Right ventricle myocardium superior (tissue), 1 donor: ENCODE data around the gene CELF5. TPM values are rescaled to one million over a fixed set of nuclear protein-coding genes. Genes with fewer than 3 reads are reported as not detected.
"Not testable (repeated sequence)": the region's sequence is repeated elsewhere in the genome, so short reads cannot be mapped to it uniquely, and the experiment has no call there.

Source experiments
- ATAC-seq: fragments of 200-7000 bp; cut with Tn5 transposase; one replicate; pipeline ENCODE4 v1.9.1; 2020; ENCODE audit warnings: mild to moderate bottlenecking; ENCODE audit not compliant: poor library complexity
- DNase-seq: peaks from one replicate; pipeline ENCODE4 v3.0.0-alpha.2; 2020
- intact Hi-C: fragments of 100-400 bp; cut with DNase I; formaldehyde crosslinking; loops from one replicate; pipeline ENCODE4 v1.11.2; 2022
- total RNA-seq: library from RNA; stranded (reverse); fragmentation: NEBNext Ultra II Directional; extraction: Animal tissue kit (Norgen Biotek cat#: 25700); gene quantifications from one replicate; pipeline ENCODE4 v1.2.1, GENCODE V29; 2021
- donor health status: DM: no; HTN: yes; CAD: no; lungs with severe emphysema.

The CELF5 gene
- total RNA-seq, 1 donor from 2014 or later = not detected

DNA sequence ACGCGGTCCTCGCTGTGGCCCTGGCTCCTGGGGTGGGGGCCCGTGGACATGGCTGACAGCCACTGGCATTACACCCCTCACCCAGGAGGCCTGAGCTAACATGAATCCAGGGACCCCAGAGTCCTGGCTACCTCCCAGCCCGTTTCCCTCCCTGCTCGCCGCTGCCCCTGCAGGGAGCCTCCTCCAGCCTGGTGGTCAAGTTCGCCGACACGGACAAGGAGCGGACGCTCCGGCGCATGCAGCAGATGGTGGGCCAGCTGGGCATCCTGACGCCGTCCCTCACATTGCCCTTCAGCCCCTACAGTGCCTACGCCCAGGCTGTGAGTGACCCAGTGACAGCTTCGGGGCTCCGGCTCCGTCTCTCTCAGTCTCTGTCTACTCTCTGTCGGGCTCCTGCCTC is 56.6 kb downstream of the CELF5 start:
- ATAC-seq (no peak), DNase-seq (no peak)
- intact Hi-C loops = no loop called here

DNA sequence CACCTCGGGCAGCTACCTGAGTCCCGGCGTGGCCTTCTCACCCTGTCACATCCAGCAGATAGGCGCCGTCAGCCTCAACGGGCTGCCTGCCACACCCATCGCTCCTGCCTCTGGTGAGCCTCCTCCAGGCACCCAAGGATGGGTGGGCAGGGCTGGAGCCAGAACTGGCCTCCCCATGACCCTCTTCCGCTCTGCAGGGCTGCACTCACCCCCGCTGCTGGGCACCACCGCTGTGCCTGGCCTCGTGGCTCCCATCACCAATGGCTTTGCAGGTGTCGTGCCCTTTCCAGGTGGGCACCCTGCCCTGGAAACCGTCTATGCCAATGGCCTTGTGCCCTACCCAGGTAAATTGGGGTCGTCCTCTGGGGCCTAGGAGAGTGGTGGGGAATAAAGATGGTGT is 57.7 kb downstream of the CELF5 start:
- no peak for ATAC-seq
- intact Hi-C loops = no loop called here
- no peak for DNase-seq

DNA sequence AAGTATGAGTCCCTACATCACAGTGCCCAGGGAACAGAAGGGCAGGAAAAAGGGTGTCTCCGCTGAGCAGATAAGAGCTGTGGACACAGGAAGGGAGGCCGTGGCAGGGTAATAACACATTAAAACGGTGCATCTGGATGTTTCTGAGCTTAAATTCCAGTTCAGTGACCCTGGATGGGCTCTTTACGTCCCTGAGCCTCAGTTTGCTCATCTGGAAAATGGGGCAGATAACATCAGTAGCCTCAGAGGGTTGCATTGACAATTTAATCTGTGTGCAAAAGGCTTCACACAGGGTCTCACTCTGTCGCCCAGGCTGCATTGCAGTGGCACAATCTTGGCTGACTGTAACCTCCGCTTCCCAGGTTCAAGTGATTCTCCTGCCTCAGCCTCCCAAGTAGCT is 58.1 kb downstream of the CELF5 start:
- intact Hi-C loops = no loop called here
- DNase-seq (no peak), ATAC-seq (no peak)

DNA sequence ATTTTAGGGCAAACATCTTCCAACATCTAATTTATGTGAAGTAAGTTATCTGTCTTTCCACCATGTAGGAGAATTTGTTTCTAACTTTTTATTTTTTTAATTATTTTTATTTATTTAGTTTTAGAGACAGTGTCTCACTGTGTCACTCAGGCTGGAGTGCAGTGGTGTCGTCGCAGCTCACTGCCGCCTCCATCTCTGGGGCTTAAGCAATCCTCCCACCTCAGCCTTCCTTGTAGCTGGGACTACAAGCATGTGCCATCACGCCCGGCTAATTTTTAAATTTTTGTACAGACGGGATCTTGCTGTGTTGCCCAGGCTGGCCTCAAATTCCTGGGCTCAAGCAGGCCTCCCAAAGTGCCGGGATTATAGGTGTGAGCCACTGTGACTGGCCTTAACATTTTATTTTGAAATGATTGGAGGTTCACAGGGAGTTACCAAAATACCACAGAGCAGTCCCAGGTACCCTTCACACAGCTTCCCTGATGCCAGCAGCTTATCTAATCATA is 58.8 kb downstream of the CELF5 start:
- intact Hi-C loops = no loop called here
- ATAC-seq (no peak), DNase-seq (no peak)

DNA sequence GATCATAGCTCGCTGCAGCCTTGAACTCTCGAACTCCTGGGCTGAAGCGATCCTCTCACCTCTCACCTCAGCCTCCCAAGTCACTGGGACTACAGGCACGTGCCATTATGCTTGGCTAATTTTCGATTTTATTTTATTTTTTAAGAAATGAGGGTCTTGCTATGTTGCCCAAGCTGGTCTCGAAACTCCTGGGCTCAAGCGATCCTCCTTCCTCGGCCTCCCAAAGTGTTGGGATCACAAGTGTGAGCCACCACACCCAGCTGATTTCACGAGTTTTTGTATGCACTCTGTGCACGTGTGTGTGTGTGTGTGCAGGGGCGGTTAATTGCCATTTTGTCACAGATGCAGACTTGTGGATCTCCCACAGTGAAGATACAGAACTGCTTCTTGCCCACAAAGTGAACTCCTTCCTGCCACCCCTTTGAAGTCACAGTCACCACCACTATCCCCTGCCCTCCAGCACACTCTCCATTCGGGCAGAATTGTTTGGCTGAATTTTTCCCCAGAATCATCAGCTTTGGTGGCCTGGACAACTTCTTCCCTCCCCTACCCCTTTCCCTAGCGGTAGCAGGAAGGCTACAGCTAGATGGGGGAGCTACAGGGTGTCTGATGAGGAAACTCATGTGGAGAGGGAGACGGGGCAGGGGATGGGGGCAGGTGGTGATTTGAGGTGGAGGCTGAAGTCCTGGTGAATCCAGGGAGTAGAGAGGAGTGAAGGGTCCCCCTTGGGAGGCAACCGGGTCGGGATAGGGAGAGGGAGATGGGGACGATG is 59.6 kb downstream of the CELF5 start:
- ATAC-seq = no peak
- intact Hi-C loops = no loop called here
- no peak for DNase-seq

DNA sequence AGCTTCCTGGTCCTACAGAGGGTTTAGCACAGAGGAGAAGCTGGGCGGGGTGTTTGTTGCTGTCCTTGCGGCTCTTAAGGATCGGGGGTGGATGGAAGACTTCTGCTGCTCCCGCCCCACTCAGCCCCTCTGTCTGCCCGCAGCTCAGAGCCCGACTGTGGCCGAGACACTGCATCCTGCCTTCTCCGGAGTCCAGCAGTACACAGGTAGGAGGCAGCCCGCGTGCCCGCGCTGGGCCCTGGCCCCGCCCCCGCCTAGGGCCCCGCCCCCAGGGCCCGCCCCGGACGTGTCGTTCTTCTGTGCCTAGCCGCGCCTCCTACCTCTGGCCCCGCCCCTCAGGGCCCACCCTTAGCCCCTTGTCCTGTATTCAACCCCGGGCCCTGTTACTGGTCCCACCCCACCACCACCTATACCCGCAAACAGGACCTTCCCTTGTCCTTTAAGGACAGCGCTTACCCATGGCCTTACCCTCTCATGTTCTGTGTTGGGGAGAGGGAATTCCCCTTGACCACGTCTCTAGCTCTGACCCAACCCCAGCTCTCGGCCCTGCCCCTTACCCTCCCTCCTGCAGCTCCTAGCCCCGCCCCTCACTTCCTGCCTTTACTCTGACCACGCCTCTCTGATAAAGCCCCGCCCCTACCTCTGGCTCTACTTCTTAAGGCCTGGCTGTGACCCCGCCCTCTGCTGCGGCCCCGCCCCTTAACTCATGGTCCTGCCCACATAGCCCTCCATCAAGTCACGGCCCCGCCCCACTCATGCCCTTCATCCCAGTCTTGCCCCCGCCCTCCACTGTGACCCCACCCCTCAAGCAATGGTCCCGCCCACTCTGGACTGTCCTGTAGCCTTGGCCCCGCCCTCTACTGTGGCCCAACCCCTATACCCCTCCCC is 60.5 kb downstream of the CELF5 start:
- DNase-seq (peak; percentile 46), ATAC-seq (peak; percentile 56)
- intact Hi-C loops = no loop called here

DNA sequence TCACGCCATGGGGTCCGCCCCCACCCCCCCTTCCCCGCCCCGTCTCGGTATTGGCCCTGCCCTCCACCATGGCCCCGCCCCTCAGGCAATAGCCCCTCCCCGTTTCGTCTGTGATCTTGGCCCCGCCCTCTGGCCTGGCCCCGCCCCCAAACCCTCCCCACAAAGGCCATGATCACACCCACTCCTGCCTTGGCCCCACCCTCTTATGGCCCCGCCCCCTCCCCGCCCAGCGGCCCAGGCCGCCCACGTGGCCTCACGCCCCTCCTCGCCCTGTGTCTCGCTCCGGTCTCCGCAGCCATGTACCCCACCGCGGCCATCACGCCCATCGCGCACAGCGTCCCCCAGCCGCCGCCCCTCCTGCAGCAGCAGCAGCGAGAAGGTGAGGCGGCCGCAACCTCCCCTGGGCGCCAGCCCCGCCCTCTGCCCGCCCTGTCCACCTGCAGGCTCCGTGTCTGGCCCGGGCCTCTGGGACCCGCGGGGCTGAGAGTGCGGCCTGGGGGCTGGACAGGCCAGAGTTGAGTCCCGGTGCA is 61.3 kb downstream of the CELF5 start:
- DNase-seq = no peak

DNA sequence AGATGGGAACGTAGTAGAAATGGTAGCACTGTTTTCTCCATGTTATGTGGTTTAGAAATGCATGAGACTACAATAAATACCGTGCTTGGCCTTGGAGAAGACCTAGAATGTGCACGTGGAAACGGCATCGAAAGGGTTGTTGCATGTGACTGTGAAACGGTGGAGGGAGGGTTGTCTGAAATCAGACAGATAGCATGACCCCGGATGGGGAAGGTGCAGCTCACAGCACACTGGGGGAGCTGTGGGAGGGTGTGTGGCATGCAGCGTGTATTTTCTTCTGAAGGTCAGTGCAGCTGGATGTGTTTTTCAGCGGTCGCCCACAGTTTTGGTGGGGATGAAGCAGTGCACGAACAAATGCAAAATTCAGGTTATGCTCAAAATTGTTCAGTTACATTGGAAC is 63.4 kb downstream of the CELF5 start:
- DNase-seq (no peak), ATAC-seq (no peak)
- intact Hi-C loops = no loop called here

More for the DNA sequence above, 61.3 kb downstream of the CELF5 start:
- intact Hi-C loops = no loop called here
- peak; percentile 38 for ATAC-seq

DNA sequence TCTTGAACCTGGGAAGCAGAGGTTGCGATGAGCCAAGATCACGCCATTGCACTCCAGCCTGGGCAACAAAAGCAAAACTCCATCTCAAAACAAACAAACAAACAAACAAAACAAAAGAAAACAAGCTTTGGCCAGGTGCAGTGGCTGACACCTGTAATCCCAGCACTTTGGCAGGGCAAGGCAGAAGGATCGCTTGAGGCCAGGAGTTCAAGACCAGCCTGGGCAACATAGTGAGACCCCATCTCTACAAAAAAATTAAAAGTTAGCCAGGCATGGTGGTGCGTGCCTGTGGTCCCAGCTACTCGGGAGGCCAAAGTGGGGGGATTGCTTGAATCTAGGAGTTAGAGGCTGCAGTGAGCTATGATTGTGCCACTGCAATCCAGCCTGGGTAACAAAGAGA is 64.0 kb downstream of the CELF5 start:
- ATAC-seq, DNase-seq, intact Hi-C loops: not testable (repeated sequence)

DNA sequence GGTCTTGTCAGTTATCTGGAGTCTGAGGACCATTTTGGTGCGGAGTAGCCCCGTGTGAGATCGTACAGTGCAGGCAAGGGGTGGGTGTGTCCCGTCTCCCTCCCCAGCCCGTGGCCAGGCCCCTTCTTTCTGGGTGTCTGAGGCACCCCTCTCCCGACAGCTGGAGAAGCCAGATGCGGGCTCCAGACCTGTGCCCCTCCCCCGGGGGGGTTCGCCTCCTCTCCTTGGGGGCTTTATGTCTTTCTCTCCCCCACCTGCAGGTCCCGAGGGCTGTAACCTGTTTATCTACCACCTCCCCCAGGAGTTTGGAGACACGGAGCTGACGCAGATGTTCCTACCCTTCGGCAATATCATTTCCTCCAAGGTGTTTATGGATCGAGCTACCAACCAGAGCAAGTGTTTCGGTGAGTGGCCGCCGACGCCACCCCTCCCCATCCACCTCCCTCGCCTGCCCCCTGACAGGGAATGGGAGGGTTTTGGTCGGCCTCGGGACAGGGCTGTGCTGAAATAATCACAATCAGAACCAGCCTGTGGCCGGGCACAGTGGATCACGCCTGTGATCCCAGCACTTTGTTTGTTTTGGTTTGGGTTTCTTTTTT is 65.6 kb downstream of the CELF5 start:
- ATAC-seq = no peak
- no peak for DNase-seq
- intact Hi-C loops = no loop called here

DNA sequence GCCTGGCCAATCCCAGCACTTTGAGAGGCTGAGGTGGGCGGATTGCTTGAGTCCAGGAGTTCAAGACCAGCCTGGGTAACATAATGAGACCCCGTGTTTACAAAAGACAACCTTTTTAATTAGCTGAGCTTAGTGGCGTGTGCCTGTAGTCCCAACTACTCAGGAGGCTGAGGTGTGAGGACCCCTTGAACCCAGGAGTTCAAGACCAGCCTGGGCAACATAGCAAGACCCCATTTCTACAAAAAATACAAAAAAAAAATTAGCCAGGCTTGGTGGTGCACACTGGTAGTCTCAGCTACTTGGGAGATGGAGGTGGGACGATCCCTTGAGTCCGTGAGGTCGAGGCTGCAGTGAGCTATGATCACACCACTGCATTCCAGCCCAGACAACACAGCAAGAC is 66.4 kb downstream of the CELF5 start:
- ATAC-seq, intact Hi-C loops: not testable (repeated sequence)

DNA sequence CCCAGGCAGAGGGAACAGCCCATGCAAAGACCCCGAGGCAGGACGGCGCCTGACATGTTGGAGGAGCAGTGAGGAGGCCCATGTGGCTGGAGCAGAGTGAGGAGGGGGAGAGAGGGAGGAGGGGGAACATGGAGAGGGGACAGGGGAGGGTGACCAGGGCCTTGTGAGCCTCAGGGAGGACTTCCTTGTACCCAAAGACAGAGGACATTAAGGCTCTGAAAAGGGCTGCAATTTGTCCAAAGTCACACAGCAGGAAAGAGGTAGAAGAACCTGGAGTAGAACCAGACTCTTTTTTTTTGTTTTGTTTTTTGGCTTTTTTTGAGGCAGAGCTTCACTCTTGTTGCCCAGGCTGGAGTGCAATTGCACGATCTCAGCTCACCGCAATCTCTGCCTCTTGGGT is 67.2 kb downstream of the CELF5 start:
- DNase-seq = no peak
- no peak for ATAC-seq
- intact Hi-C loops = no loop called here

More for the DNA sequence above, 66.4 kb downstream of the CELF5 start:
- not testable (repeated sequence) for DNase-seq

DNA sequence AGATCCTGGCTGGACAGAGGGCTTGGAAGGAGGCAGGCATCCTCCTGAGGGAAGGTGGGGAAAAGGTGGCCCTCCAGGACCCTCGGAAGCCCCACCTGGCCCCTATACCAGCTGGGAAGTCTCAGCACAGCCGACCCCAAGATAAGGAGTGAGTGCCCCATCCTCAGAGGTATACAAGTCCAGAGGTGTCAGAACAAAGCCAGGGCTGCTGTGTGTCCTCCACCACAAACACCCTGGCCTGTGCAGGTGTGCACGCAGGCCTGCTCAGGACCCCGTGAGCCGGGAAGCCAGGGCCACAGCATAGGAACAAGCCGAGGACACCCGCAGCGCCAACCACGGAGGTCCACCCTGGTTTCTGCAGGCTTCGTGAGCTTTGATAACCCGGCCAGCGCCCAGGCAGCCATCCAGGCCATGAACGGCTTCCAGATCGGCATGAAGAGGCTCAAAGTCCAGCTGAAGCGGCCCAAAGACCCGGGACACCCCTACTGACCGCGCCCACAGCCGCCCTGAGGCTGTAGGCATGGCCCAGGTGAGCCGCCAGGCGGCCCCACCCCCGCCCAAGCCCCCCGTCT is 68.6 kb downstream of the CELF5 start:
- intact Hi-C loops = no loop called here
- ATAC-seq = no peak
- DNase-seq = no peak

DNA sequence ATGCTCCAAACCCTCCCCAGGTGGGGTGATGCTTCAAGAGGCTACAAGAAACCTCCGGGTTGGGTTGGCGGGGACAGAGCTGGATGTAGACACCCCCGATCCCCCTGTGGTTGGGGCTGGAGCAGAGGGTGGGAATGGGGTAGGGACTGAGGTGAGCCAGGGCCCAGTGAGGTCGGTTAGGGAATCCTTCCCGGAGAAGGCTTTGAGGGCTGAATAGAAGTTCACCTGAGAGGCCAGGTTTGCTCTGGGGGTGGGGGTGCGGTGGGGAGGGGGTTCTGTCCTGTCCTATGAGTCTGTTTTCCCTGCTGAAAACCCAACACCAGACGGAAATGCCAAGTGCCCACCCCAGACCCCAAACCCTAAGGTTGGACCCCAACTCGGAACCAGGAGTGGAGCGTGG is 69.1 kb downstream of the CELF5 start:
- no peak for ATAC-seq
- intact Hi-C loops = no loop called here
- no peak for DNase-seq

DNA sequence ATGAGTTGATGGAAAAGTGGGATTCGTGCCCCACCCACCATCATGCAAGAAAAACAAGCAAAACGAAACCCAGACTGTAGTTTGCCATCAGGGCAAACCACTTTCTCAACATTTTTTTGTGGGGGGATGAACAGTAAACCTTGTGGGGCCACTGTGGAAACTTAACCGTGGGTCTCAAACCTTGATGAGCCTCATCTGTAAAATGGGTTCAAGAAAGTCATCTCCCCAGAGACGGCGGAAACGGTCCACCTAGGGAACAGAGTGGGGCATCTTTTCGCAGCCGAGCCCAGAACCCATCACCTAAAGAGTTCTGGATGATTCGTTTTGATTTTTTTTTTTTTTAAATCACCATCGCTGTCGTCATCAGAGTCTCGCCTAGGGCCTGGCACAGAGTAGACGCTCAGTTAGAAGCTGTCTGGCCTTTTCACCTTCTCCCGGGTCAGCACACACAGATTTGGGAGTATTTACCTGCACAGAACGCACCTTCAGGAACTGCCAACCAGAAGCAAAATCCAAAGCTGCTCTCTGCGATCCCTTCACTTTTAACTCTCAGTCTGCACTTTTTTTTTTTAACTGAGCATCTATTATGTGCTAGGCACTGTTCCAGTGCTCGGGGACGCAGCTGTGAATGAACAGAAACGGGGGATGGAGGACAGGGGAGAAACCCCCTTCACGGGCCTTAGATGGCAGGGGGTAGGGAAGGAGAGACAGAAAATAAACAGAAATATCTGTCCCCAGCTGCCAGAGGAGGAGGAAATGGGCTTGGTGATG is 69.8 kb downstream of the CELF5 start:
- intact Hi-C loops = no loop called here
- DNase-seq = no peak
- ATAC-seq = no peak

DNA sequence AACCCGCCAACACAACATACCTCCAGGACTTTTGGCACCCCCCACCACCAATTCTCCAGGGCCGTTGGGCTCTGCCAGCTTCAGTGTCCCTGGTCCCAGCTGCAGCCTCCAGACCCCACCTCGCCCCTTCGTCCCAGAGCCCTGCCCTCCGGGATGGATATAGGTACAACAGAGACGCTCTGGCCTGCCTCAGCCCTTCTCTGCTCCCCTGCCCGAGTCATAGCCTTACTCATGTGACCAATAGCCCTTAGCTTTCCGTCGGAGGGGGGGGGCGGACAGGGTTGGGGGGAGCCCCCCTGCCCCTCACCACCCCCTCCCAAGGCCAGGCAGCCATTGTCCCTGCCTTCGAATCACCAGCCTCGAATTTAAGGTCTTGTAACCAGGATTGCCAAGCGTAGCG is 71.1 kb downstream of the CELF5 start:
- ATAC-seq (no peak), DNase-seq (no peak)
- intact Hi-C loops = no loop called here

DNA sequence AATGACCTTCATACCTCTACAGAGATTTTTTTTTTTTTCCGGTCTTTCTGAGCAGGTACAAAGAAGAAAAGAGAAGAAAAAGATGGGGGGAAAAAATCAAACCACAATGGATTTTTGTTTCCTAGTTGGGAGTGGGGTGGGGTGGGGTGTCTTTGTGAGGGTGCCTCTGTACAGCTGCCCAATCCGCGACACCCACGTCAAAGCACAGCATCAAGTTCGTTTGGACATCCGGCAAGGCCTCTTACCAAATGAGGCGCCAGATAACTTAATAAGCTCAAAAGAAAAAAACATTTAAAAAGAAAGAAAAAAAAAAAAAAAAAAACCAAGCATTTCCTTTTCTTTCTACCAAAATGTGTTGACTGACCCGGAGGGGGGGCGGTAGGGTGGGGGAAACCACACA is 71.6 kb downstream of the CELF5 start:
- intact Hi-C loops = no loop called here
- ATAC-seq = no peak
- DNase-seq = no peak

DNA sequence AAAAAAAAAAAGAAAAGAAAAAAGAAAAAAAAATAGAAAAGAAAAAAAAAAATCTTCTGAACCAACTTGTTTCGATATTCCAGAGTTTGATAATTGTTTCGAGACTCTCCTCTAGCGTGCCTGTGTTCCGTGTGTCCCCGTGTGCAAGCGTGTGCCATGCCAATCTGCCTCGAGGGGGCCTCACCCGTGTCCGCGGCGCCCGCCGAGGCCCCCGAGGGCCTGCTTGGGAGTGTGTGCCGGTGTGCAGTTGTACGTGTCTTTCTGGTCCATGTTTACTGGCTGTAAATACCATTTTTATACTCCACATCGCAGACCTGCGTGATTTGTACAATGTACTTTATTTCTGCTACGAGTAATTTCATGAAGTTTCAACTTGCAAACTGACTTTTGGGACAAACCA is 72.0 kb downstream of the CELF5 start:
- intact Hi-C loops = no loop called here
- no peak for DNase-seq
- no peak for ATAC-seq
